ENCODE measurements around the gene ZCCHC24.
A peak's percentile ranks its signal among the peaks of the same experiment; 100 is the strongest.

Gene ZCCHC24

DNA sequence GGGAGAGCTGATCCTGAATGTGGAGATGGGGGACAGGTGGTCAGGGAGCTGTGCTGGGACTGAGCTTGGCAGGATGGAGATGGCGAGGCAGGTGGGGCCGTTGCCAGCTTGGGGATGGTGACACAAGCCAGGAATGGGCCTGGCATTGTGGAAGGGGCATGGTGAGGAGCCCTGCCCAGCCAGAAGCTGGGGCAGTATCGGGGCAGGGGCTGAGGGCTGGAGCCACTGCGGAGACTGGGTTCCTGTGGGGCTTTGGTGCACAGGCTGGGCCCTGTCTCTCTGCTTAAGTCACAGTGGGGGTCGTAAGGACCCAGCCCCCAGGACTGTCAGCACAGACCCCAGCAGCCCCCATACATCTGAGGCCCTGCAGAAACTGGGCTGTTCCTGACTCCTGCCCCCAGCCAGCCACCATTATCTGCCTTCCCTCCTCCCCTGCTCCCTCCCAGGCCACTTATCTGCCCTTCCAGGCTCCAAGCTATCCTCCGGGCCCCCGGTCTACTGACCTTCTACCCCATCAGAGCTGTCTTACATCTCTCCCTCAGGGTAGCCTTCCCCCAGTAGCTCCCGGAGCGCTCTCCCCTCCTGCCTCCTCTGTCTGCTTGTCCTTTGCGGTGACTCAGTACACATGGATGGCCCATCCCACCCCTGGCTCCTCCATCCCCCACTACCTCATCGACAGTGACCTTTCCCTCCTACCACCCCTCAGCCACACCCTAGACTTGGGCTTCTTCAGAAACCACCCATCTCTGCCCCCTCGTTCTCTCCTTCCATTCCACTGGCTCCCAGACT, 54.0 kb downstream of the ZCCHC24 start:
- no peaks in the 10 kb centered on the region for H3K36me3 ChIP-seq (ENCODE audit: insufficient read depth, low read length)
- no peaks in the 10 kb centered on the region for H3F3A ChIP-seq (ENCODE audit: insufficient read depth, low read length)
- TF ChIP-seq, protein P1, sequence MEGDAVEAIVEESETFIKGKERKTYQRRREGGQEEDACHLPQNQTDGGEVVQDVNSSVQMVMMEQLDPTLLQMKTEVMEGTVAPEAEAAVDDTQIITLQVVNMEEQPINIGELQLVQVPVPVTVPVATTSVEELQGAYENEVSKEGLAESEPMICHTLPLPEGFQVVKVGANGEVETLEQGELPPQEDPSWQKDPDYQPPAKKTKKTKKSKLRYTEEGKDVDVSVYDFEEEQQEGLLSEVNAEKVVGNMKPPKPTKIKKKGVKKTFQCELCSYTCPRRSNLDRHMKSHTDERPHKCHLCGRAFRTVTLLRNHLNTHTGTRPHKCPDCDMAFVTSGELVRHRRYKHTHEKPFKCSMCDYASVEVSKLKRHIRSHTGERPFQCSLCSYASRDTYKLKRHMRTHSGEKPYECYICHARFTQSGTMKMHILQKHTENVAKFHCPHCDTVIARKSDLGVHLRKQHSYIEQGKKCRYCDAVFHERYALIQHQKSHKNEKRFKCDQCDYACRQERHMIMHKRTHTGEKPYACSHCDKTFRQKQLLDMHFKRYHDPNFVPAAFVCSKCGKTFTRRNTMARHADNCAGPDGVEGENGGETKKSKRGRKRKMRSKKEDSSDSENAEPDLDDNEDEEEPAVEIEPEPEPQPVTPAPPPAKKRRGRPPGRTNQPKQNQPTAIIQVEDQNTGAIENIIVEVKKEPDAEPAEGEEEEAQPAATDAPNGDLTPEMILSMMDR (IDR thresholded peaks at IDR 0.05; ENCODE audit: low read length), result no peak
- no peak for TF ChIP-seq EZH2 (IDR thresholded peaks at IDR 0.05; ENCODE audit: borderline replicate concordance, low read length)
- H3K79me2 ChIP-seq (ENCODE audit: insufficient read depth, low read length), result no peaks in the 10 kb centered on the region
- no peak overlapping the region for H3K4me2 ChIP-seq (ENCODE audit: low read length)
- no peak overlapping the region for H3K27ac ChIP-seq (ENCODE audit: low read depth, low read length, poor library complexity, severe bottlenecking)
- H2AFZ ChIP-seq (ENCODE audit: low read length), result no peak overlapping the region
- H3K4me1 ChIP-seq (ENCODE audit: insufficient read depth, low read length, severe bottlenecking), result no peaks in the 10 kb centered on the region
- H3K4me3 ChIP-seq (ENCODE audit: low read depth, low read length, poor library complexity, severe bottlenecking), result no peak overlapping the region
- no peaks in the 10 kb centered on the region for H3K27me3 ChIP-seq (ENCODE audit: insufficient read depth, low read length)
- H4K20me1 ChIP-seq (ENCODE audit: insufficient read depth, low read length), result no peaks in the 10 kb centered on the region
- H3K9me2 ChIP-seq (ENCODE audit: low read depth, low read length), result no peaks in the 10 kb centered on the region
- H3K9ac ChIP-seq (ENCODE audit: low read length), result no peak overlapping the region
- H3K9me3 ChIP-seq (ENCODE audit: low read length), result no peaks in the 10 kb centered on the region

DNA sequence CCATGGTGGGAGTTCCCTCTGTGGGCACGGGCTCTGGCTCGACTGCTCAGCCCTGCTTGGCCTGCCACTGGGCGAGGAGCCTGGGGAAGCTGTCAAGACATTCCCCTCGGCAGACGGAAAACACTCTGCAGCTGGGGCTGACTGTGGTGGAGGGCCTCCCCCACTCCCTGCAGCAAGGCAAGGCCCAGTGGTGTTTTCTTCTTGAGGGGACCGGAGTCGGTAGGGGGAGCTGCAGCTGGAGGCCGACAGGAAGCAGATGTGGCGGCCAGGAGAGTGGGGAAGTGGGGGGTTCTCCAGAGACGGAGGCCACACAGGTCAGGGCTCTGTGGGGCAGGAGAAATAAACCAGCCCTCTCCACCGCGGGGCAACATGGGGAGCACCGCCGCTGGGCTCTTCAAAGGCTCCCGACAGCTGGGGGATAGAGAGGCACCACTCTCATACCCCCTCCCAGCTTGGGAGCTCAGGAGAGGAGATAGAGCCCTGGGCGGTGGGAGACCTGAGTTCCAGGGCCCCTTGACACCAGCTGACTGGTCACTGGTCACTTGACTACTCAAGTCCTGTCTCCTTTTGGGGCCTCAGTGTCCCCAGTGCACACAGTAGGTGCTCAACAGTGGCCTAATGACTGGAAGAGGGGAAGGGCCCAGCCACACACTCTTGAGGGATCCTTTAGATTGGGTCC, 54.7 kb downstream of the ZCCHC24 start:
- Histone ChIP-seq H2AFZ (ENCODE audit: low read length) (no peak overlapping the region), H3K9me2 (ENCODE audit: low read depth, low read length) (no peaks in the 10 kb centered on the region), H3F3A (ENCODE audit: insufficient read depth, low read length) (no peaks in the 10 kb centered on the region), H3K27me3 (ENCODE audit: insufficient read depth, low read length) (no peaks in the 10 kb centered on the region), H3K36me3 (ENCODE audit: insufficient read depth, low read length) (no peaks in the 10 kb centered on the region), H3K9me3 (ENCODE audit: low read length) (no peaks in the 10 kb centered on the region), H3K4me1 (ENCODE audit: insufficient read depth, low read length, severe bottlenecking) (no peaks in the 10 kb centered on the region), H3K79me2 (ENCODE audit: insufficient read depth, low read length) (no peaks in the 10 kb centered on the region), H3K27ac (ENCODE audit: low read depth, low read length, poor library complexity, severe bottlenecking) (no peak overlapping the region), H3K4me3 (ENCODE audit: low read depth, low read length, poor library complexity, severe bottlenecking) (no peak overlapping the region), H4K20me1 (ENCODE audit: insufficient read depth, low read length) (no peaks in the 10 kb centered on the region), H3K4me2 (ENCODE audit: low read length) (no peak overlapping the region), H3K9ac (ENCODE audit: low read length) (no peak overlapping the region)
- TF ChIP-seq, protein P1 (IDR thresholded peaks at IDR 0.05; ENCODE audit: low read length), result peak; percentile 44
- no peak for TF ChIP-seq EZH2 (IDR thresholded peaks at IDR 0.05; ENCODE audit: borderline replicate concordance, low read length)

DNA sequence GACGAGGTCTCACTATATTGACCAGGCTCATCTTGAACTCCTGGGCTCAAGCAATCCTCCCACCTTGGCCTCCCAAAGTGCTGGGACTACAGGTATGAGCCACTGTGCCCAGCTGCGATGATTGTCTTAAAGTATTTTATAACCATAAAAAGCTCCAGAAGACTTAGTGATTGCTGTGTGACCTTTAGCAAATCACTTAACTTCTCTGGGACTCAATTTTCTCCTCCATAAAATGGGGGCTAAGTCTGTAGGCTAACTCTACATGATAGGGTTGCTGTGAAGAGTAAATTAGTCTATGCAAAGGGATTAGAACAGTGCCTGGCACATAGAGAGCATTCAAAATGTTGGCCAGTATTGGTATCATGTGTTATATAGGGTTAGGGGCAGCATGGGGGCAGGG, 55.4 kb downstream of the ZCCHC24 start:
- Histone ChIP-seq H4K20me1 (ENCODE audit: insufficient read depth, low read length) (no peaks in the 10 kb centered on the region), H3K27me3 (ENCODE audit: insufficient read depth, low read length) (no peaks in the 10 kb centered on the region), H3F3A (ENCODE audit: insufficient read depth, low read length) (no peaks in the 10 kb centered on the region), H3K9me2 (ENCODE audit: low read depth, low read length) (no peaks in the 10 kb centered on the region), H3K4me1 (ENCODE audit: insufficient read depth, low read length, severe bottlenecking) (no peaks in the 10 kb centered on the region), H3K4me3 (ENCODE audit: low read depth, low read length, poor library complexity, severe bottlenecking) (no peak overlapping the region), H3K27ac (ENCODE audit: low read depth, low read length, poor library complexity, severe bottlenecking) (no peak overlapping the region), H3K36me3 (ENCODE audit: insufficient read depth, low read length) (no peaks in the 10 kb centered on the region), H3K79me2 (ENCODE audit: insufficient read depth, low read length) (no peaks in the 10 kb centered on the region), H3K9me3 (ENCODE audit: low read length) (no peaks in the 10 kb centered on the region), H2AFZ (ENCODE audit: low read length) (no peak overlapping the region), H3K4me2 (ENCODE audit: low read length) (no peak overlapping the region), H3K9ac (ENCODE audit: low read length) (no peak overlapping the region)
- no peak for TF ChIP-seq EZH2 (IDR thresholded peaks at IDR 0.05; ENCODE audit: borderline replicate concordance, low read length)
- TF ChIP-seq, protein P1 (IDR thresholded peaks at IDR 0.05; ENCODE audit: low read length), result no peak
